Measurements from ENCODE around the gene RFK.

- TF ChIP-seq CTCF (IDR thresholded peaks at IDR 0.05), result no peak
- TF ChIP-seq POLR2A (IDR thresholded peaks at IDR 0.05), result no peak
Measured at GRCh38 chr9:76415731-76416130, 21.5 kb upstream of the RFK start.
